Small intestine (tissue), 7 donors: ENCODE measurements around the gene SPN. TPM values are rescaled to one million over a fixed set of nuclear protein-coding genes. Genes with fewer than 3 reads are reported as not detected.
"Not testable (repeated sequence)": the region's sequence is repeated elsewhere in the genome, so short reads cannot be mapped to it uniquely, and the experiment has no call there.

Experiments used
- DNase-seq, 2 donors: peaks; one replicate each; pipeline versions ENCODE4 v3.0.0 to v3.0.0-alpha.2; 2013
- FAIRE-seq: peaks from 2 replicates; lab custom pipeline; 2012; peaks lifted over from hg19 to GRCh38; lab: Jason Lieb, UNC
- H3K27ac ChIP-seq, 3 donors: one replicate each; pipeline ENCODE4 v1.5.1; 2013; ENCODE audit warnings: low read length in 2 of 3, mild to moderate bottlenecking in 2 of 3, control low read depth in 1 of 3, inconsistent platforms in 1 of 3, low read depth in 1 of 3, moderate library complexity in 1 of 3
- H3K27me3 ChIP-seq, 3 donors: one replicate each; pipeline ENCODE4 v1.6.1; 2013; ENCODE audit warnings: low read length in 3 of 3, inconsistent platforms in 1 of 3; ENCODE audit not compliant: control insufficient read depth in 3 of 3, insufficient read depth in 3 of 3
- H3K36me3 ChIP-seq, 3 donors: one replicate each; pipeline ENCODE4 v1.6.1; 2013; ENCODE audit warnings: low read length in 3 of 3, inconsistent platforms in 1 of 3, low read depth in 1 of 3, mild to moderate bottlenecking in 1 of 3, moderate library complexity in 1 of 3; ENCODE audit not compliant: control insufficient read depth in 3 of 3, insufficient read depth in 2 of 3
- H3K4me1 ChIP-seq, 3 donors: one replicate each; pipeline ENCODE4 v1.6.1; 2013; ENCODE audit warnings: low read length in 2 of 3, inconsistent platforms in 1 of 3, low read depth in 1 of 3, mild to moderate bottlenecking in 1 of 3, moderate library complexity in 1 of 3; ENCODE audit not compliant: control insufficient read depth in 3 of 3, insufficient read depth in 2 of 3
- H3K4me3 ChIP-seq, 3 donors: one replicate each; pipeline ENCODE4 v1.5.1; 2013; ENCODE audit warnings: low read length in 3 of 3, control low read depth in 1 of 3, inconsistent platforms in 1 of 3, low read depth in 1 of 3, mild to moderate bottlenecking in 1 of 3, moderate library complexity in 1 of 3
- H3K9me3 ChIP-seq, 2 donors: one replicate each; pipeline ENCODE4 v1.6.1; 2013; ENCODE audit warnings: low read depth in 1 of 2, low read length in 1 of 2; ENCODE audit not compliant: control insufficient read depth in 2 of 2, insufficient read depth in 1 of 2
- WGBS, 3 donors: extraction: QIAGEN DNeasy Blood & Tissue Kit; methylation state at CpG; one replicate each; pipeline ENCODE4 v1.1.7; 2013; 5-methylcytosine and 5-hydroxymethylcytosine counted together
- polyA plus RNA-seq, 4 donors: library from polyadenylated mRNA; stranded (reverse) in 3 of 4; unstranded in 1 of 4; fragments of 200-250 nt in 3 of 4; fragments of 120-200 nt in 1 of 4; gene quantifications; one replicate each; pipeline versions ENCODE4 v1.2.1 to v1.2.3, GENCODE V29; 2013
- donor health status: healthy with polysubstance abuse.
- donor health status: control.
- donor health status: control.
- donor health status: Bipolar disorder and iron deficiency.
- donor health status: healthy.

SPN gene
- polyA plus RNA-seq, 4 donors: 1.1 to 4.8 (median 1.4) TPM

DNA sequence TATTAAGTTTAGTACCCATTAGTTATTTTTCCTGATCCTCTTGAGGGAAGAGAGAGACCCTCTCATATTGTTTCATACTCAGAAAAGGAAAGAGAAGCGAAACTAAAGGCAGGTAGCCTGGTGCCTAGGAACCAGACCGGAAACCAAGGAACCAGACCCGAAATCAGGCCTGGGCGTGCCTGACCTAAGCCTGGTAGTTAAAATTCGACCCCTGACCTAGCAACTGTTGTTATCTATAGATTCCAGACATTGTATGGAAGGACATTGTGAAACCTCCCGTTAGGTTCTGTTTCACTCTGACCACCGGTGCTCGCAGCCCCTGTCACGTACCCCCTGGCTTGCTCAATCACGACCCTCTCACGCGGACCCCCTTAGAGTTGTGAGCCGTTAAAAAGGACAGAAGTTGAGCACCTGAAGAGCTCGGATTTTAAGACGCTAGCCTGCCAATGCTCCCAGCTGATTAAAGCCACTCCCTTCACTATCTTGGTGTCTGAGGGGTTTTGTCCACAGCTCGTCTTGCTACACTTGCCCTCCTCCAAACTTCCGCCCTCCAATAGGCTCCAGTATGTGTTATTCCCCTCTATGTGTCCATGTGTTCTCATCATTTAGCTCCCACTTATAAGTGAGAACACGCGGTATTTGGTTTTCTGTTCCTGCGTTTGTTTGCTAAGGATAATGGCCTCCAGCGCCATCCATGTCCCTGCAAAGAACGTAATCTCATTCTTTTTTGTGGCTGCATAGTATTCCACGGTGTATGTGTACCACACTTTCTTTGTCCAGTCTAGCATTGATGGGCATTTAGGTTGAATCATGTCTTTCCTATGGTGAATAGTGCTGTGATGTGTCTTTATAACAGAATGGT lies 26.7 kb downstream of the SPN start:
- FAIRE-seq, H3K4me1 ChIP-seq, H3K27me3 ChIP-seq, DNase-seq, H3K9me3 ChIP-seq, H3K27ac ChIP-seq, H3K4me3 ChIP-seq: not testable (repeated sequence)
- peaks cover under 1 to 74% (median 1%) of the 10 kb centered on the region in 3 donors for H3K36me3 ChIP-seq
- 87 to 93% (median 89%) methylated on average over 23 of the region's 23 CpGs for WGBS, 3 donors

DNA sequence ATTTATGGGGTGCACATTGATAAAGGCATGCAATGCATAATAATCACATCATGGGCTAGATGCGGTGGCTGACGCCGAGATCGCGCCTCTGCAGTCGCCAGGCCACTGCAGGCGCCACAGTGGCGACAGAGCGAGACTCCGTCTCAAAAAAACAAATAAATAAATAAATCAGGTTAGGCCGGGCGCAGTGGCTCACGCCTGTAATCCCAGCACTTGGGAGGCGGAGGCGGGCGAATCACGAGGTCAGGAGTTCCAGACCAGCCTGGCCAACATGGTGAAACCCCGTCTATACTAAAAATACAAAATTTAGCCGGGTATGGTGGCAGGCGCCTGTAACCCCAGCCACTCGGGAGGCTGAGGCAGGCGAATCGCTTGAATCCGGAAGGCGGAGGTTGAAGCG lies 29.6 kb downstream of the SPN start:
- not testable (repeated sequence) for H3K9me3 ChIP-seq, H3K4me1 ChIP-seq, FAIRE-seq, H3K27ac ChIP-seq, DNase-seq, H3K27me3 ChIP-seq, H3K4me3 ChIP-seq
- H3K36me3 ChIP-seq: peaks cover 0 to 75% (median 0%) of the 10 kb centered on the region in 3 donors
- WGBS, 3 donors: 97 to 98% (median 97%) methylated on average over 26 of the region's 26 CpGs

DNA sequence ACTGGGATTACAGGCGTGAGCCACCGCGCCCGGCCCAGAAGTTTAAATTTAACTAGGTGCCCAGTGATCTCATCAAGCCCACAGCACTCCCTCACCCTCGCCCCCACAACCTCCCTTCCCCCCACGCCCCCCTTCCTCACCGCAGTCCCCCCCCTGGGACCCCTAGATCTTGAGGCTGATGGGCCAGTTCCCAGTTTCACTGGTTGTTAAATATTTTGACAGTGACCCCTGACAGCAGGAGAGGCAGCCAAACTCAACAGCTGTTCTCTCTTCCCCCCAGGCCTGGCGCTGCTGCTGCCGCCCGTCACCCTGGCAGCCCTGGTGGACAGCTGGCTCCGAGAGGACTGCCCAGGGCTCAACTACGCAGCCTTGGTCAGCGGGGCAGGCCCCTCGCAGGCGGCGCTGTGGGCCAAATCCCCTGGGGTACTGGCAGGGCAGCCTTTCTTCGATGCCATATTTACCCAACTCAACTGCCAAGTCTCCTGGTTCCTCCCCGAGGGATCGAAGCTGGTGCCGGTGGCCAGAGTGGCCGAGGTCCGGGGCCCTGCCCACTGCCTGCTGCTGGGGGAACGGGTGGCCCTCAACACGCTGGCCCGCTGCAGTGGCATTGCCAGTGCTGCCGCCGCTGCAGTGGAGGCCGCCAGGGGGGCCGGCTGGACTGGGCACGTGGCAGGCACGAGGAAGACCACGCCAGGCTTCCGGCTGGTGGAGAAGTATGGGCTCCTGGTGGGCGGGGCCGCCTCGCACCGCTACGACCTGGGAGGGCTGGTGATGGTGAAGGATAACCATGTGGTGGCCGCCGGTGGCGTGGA lies 31.5 kb downstream of the SPN start:
- no peak for FAIRE-seq
- 83 to 92% (median 87%) methylated on average over 23 to 41 of the region's 41 CpGs for WGBS, 3 donors
- no peak for DNase-seq
- Histone ChIP-seq H3K4me1 (no peaks in the 10 kb centered on the region), H3K27ac (no peak overlapping the region), H3K27me3 (no peaks in the 10 kb centered on the region), H3K9me3 (peaks cover 0 to 17% of the 10 kb centered on the region in 2 donors), H3K36me3 (peaks cover 0 to 72% (median 0%) of the 10 kb centered on the region in 3 donors), H3K4me3 (no peak overlapping the region)

DNA sequence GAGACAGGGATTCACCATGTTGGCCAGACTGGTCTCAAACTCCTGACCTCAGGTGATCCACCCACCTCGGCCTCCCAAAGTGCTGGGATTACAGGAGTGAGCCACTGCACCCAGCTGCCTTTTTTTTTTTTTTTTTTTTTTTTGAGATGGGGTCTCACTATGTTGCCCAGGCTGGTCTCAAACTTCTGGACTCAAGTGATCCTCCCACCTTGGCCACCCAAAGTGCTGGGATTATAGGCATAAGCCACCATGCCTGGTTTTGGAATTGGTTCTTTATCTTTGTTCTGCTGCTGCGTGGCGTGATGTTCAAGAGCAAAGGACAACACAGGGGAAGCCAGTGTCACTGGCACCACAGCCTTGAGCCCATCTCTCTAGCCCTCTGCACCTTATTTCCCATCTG lies 32.6 kb downstream of the SPN start:
- not testable (repeated sequence) for H3K4me1 ChIP-seq, H3K4me3 ChIP-seq, FAIRE-seq, DNase-seq, H3K27me3 ChIP-seq, H3K27ac ChIP-seq
- 86 to 92% (median 87%) methylated on average over 3 of the region's 3 CpGs for WGBS, 3 donors
- Histone ChIP-seq H3K9me3 (peaks cover 0 to 20% of the 10 kb centered on the region in 2 donors), H3K36me3 (peaks cover 0 to 64% (median 0%) of the 10 kb centered on the region in 3 donors)

DNA sequence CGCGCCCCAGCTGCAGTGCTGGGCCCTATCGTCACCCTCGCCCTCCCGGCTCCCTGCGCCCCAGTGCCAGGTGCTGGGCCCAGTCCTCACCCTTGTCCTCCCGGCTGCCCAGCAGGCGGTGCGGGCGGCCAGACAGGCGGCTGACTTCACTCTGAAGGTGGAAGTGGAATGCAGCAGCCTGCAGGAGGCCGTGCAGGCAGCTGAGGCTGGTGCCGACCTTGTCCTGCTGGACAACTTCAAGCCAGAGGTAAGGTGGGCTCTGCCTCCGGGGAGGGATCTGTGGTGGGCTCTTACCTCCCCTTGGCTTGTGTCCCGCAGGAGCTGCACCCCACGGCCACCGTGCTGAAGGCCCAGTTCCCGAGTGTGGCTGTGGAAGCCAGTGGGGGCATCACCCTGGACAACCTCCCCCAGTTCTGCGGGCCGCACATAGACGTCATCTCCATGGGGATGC lies 33.9 kb downstream of the SPN start:
- 89 to 91% (median 90%) methylated on average over 21 of the region's 21 CpGs for WGBS, 3 donors
- Histone ChIP-seq H3K9me3 (peaks cover 0 to 16% of the 10 kb centered on the region in 2 donors), H3K36me3 (peaks cover 0 to 52% (median 0%) of the 10 kb centered on the region in 3 donors), H3K27ac (no peak overlapping the region), H3K4me3 (no peak overlapping the region), H3K4me1 (no peaks in the 10 kb centered on the region), H3K27me3 (no peaks in the 10 kb centered on the region)
- DNase-seq: no peak
- FAIRE-seq: no peak

DNA sequence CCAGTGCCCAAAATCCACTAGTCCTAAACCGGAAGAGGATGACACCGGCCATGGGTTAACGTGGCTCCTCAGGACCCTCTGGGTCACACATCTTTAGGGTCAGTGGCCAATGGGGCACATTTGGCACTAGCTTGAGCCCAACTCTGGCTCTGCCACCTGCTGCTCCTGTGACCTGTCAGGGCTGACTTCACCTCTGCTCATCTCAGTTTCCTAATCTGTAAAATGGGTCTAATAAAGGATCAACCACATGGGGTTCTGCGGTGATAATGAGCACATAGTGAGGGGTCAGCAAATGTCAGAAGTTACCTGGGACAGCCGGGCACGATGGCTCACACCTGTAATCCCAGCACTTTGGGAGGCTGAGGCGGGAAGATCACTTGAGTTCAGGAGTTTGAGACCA lies 34.3 kb downstream of the SPN start:
- H3K27ac ChIP-seq: no peak overlapping the region
- WGBS, 3 donors: 94 to 100% (median 95%) methylated on average over 7 of the region's 7 CpGs
- H3K9me3 ChIP-seq: peaks cover 0 to 14% of the 10 kb centered on the region in 2 donors
- no peaks in the 10 kb centered on the region for H3K4me1 ChIP-seq
- peaks cover 0 to 48% (median 0%) of the 10 kb centered on the region in 3 donors for H3K36me3 ChIP-seq
- FAIRE-seq: no peak
- H3K4me3 ChIP-seq: no peak overlapping the region
- no peaks in the 10 kb centered on the region for H3K27me3 ChIP-seq
- DNase-seq: no peak

DNA sequence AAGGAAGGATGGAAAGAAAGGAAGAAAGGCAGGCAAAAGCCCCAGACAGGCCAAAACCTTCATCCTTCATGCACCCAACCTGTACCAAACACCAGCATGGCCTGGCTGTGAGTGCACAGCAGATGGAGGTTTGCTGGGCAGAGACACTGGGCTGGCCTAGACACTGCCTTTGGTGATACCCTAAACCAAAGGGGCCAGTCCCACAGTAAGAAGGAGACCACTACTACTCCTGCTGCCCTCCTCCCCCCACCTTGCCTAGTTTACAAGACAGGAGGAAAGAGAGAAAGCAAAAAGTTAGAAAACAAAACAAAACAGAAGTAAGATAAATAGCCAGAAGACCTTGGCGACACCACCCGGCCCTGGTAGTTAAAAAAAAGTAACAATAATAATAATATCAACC lies 35.0 kb downstream of the SPN start:
- H3K4me1 ChIP-seq: no peaks in the 10 kb centered on the region
- no peak overlapping the region for H3K4me3 ChIP-seq
- H3K9me3 ChIP-seq: peaks cover 0 to 14% of the 10 kb centered on the region in 2 donors
- DNase-seq: no peak
- H3K36me3 ChIP-seq: peaks cover 0 to 46% (median 0%) of the 10 kb centered on the region in 3 donors
- no peak for FAIRE-seq
- 86 to 90% (median 89%) methylated on average over 2 of the region's 2 CpGs for WGBS, 3 donors
- no peak overlapping the region for H3K27ac ChIP-seq
- H3K27me3 ChIP-seq: no peaks in the 10 kb centered on the region
